Measurements from ENCODE around the gene ALPL.

GRCh38 chr1:21550097-21550496, 40.9 kb downstream of the ALPL start:
- TF ChIP-seq MXI1 (conservative IDR thresholded peaks at IDR 0.05; ENCODE audit: poor library complexity, severe bottlenecking) (no peak), POLR2AphosphoS5 (IDR thresholded peaks at IDR 0.05) (no peak), CTCF (IDR thresholded peaks at IDR 0.05; ENCODE audit: poor library complexity, severe bottlenecking) (no peak), RAD21 (conservative IDR thresholded peaks at IDR 0.05) (no peak)

Data from neural cell (in vitro differentiated cells).